ENCODE measurements around the gene DAPL1. TPM values are rescaled to one million over a fixed set of nuclear protein-coding genes. Genes with fewer than 3 reads are reported as not detected.

DAPL1 gene
- total RNA-seq, 1 donor from 2014 or later: not detected

DNA sequence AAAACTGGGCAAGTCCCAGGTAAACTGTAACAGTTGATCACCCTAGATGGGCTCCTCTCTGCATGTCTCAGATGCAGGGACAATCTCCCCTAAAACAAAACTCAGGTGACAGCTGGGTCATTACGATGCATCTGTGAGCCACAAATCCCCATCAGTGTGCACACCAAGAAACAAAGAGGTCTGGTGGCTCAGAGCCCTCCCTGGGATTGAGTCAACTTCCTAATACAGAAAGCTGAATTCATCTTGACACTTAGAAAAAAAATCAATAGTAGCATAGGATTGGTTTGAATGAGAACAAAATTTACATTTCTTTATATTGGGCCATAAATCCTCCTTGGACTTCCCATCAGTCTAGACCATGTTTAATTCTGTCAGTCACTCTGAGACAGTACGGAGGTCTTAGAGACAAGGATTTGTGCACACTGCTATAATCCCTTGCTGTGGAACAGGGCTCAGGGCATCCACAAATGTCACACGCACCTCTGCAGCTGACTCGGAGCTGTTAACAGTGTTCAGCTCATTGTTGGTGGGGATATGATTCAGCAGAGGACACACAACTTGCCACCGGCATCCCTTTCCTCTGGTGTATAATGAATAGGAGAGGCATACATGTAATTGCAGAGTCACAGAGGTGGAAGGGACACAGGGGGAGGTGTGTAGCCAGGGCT is 44.5 kb upstream of the DAPL1 start:
- H3K27ac Mint-ChIP-seq (ENCODE audit: unreplicated experiment): no peak overlapping the region
- TF ChIP-seq, protein P1, sequence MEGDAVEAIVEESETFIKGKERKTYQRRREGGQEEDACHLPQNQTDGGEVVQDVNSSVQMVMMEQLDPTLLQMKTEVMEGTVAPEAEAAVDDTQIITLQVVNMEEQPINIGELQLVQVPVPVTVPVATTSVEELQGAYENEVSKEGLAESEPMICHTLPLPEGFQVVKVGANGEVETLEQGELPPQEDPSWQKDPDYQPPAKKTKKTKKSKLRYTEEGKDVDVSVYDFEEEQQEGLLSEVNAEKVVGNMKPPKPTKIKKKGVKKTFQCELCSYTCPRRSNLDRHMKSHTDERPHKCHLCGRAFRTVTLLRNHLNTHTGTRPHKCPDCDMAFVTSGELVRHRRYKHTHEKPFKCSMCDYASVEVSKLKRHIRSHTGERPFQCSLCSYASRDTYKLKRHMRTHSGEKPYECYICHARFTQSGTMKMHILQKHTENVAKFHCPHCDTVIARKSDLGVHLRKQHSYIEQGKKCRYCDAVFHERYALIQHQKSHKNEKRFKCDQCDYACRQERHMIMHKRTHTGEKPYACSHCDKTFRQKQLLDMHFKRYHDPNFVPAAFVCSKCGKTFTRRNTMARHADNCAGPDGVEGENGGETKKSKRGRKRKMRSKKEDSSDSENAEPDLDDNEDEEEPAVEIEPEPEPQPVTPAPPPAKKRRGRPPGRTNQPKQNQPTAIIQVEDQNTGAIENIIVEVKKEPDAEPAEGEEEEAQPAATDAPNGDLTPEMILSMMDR (conservative IDR thresholded peaks at IDR 0.05): no peak
- peaks cover 3% of the 10 kb centered on the region for H3K4me1 Mint-ChIP-seq
- peaks cover 53% of the 10 kb centered on the region for H3K27me3 Mint-ChIP-seq (ENCODE audit: low read depth)
- H3K36me3 Mint-ChIP-seq (ENCODE audit: low read depth): no peaks in the 10 kb centered on the region
- H3K9me3 Mint-ChIP-seq: no peaks in the 10 kb centered on the region
- H3K4me3 Mint-ChIP-seq: no peak overlapping the region
- DNase-seq (ENCODE audit: low read depth, low spot score): no peak

DNA sequence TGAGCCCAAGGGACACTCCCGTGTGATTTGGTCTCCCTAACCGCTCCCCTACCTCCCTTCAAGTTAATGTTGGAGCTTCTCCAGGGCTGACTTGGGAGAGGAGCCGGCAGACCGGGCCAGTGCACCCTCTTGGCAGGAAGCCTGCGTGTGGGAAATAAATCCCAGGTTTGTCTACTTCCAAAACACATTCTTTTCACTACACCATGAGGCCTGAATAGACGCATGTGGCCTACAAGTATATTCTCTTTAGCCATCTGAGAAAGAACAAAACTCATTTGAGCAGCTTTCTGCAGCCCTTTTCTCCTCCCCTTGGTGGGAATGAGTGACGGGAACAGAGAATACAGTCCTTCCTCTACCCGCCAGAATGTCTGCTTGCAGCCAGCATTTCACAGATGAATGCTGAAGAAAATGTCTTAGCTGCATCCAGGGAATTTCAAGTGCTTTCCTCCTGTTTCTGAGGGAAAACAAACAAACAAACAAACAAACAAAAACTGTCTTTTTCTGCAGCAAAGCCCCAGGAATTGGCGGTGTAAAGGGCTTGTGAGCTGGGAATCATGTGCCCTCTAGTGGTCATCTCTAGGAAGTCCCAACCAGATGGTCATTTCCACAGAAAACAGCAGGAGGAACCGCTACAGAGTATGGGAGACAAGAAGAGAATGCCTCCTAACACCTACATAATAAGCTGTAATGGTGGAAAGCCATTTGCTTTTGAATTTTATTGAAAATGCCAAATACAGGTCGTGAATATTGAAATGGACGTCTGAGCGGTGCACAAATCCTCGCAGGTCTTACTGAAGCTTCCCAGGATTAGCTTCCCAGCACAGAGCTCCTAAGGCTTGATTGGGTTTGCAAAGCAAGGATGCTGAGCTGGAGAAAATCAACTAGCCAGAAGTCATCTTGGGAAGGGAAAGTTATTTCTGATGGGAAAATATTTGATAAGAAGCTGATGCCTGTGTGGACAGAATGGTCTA is 41.2 kb upstream of the DAPL1 start:
- TF ChIP-seq, protein P1 (conservative IDR thresholded peaks at IDR 0.05): peak; percentile 92
- DNase-seq (ENCODE audit: low read depth, low spot score): peak; percentile 45
- Mint-ChIP-seq H3K36me3 (ENCODE audit: low read depth) (no peaks in the 10 kb centered on the region), H3K4me1 (no peaks in the 10 kb centered on the region), H3K27ac (ENCODE audit: unreplicated experiment) (no peak overlapping the region), H3K4me3 (no peak overlapping the region), H3K27me3 (ENCODE audit: low read depth) (peaks cover 27% of the 10 kb centered on the region), H3K9me3 (no peaks in the 10 kb centered on the region)

DNA sequence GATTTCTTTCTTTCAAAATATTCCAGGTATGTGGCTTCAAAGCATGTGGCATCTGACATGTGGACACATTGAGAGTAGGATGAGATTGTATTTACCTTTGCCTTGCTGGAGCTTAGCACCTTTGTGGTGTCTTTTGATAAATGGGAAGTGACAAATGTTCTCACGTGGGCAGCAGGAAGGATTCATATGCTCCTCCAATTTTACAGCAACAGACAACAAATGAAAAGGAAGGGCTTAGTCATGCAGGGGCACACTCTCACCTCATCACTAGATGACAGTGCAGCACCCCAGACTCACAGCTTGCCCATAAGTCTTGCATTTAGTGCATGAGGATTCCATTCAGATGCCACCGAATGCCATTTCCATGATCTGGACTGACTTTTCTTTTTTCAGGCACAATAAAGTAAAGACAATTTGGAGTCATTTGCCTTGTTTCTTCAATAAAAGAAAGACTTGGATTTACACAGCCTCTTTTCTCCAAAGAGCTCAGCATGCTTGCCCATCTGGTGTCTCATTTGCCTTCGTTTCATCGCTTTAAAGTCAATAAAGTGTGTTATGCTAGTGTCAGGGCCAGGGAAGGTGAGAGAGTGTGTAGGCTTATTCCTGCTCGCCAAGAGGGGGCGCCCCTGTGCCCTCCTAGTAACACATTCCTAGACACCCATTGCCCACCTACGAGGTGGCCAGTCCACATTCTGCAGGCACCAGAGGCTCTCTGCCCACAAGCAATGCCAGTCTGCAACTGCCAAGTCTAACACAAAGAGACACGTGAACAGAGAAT is 39.6 kb upstream of the DAPL1 start:
- TF ChIP-seq, protein P1 (conservative IDR thresholded peaks at IDR 0.05): peak; percentile 42
- peaks cover 16% of the 10 kb centered on the region for H3K27me3 Mint-ChIP-seq (ENCODE audit: low read depth)
- H3K9me3 Mint-ChIP-seq: no peaks in the 10 kb centered on the region
- H3K36me3 Mint-ChIP-seq (ENCODE audit: low read depth): no peaks in the 10 kb centered on the region
- no peak for DNase-seq (ENCODE audit: low read depth, low spot score)
- H3K27ac Mint-ChIP-seq (ENCODE audit: unreplicated experiment): no peak overlapping the region
- H3K4me1 Mint-ChIP-seq: no peaks in the 10 kb centered on the region
- no peak overlapping the region for H3K4me3 Mint-ChIP-seq

DNA sequence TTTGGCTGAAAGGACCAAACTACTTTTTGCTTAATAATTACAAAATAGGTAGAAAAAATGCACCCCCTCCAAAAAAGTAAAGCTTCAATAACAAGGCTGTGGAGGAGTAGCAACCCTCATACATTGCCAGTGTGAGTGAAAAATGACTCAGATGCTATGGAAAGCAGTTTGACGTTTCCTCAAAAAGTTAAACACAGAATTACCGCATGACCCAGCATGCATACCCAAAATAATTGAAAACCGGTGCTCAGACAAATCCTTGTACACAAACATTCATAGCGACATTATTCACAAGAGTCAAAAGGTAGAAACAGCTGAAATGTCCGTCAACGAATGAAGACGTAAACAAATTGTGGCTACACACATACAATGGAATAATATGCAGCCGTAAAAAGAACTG is 38.8 kb upstream of the DAPL1 start:
- TF ChIP-seq, protein P1 (conservative IDR thresholded peaks at IDR 0.05): no peak
- no peak for DNase-seq (ENCODE audit: low read depth, low spot score)
- Mint-ChIP-seq H3K4me3 (no peak overlapping the region), H3K9me3 (no peaks in the 10 kb centered on the region), H3K4me1 (no peaks in the 10 kb centered on the region), H3K27me3 (ENCODE audit: low read depth) (peaks cover 8% of the 10 kb centered on the region), H3K36me3 (ENCODE audit: low read depth) (no peaks in the 10 kb centered on the region), H3K27ac (ENCODE audit: unreplicated experiment) (no peak overlapping the region)

DNA sequence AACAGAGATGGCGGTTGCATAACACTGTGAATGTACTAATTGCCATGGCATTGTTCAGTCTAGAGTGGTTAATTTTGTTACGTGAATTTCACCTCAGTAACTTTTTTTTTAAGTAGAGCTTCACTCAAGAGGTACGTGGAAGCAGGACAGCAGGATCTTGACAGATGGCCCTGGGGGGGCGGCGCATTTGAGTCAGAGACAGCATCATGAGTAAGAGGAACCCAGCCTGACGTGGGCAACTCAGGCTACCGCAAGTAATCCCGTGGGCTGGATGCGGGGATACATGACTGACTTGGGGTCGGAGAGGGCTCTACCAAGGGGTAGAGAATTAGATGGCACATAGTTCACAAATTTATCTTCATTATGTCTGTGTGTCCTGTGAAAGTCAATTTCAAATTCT is 38.1 kb upstream of the DAPL1 start:
- H3K4me1 Mint-ChIP-seq: no peaks in the 10 kb centered on the region
- no peak overlapping the region for H3K4me3 Mint-ChIP-seq
- H3K27me3 Mint-ChIP-seq (ENCODE audit: low read depth): peaks cover 6% of the 10 kb centered on the region

More for the DNA sequence above, 38.1 kb upstream of the DAPL1 start:
- no peaks in the 10 kb centered on the region for H3K36me3 Mint-ChIP-seq (ENCODE audit: low read depth)
- no peak for DNase-seq (ENCODE audit: low read depth, low spot score)
- TF ChIP-seq, protein P1 (conservative IDR thresholded peaks at IDR 0.05): no peak
- H3K27ac Mint-ChIP-seq (ENCODE audit: unreplicated experiment): no peak overlapping the region
- no peaks in the 10 kb centered on the region for H3K9me3 Mint-ChIP-seq
